ENCODE results near the gene SORCS2.

Gene SORCS2

GRCh38 chr4:7422151-7422897 is 230.0 kb downstream of the SORCS2 start:
- DNase-seq: no peak

DNA sequence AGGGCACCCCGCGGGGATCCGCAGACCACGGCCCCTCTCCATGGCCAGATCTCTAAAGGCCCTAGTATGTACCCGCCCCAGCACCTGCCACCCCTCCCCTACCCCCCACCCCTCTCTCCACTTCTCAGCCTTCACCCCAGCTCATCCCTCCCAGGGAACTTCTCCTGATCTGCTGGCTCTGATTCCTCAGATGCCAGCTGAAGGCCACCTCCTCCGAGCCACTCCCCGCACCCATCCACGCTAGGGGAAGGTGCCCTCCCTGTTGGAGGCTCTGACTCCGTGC is 230.5 kb downstream of the SORCS2 start:
- DNase-seq: no peak

DNA sequence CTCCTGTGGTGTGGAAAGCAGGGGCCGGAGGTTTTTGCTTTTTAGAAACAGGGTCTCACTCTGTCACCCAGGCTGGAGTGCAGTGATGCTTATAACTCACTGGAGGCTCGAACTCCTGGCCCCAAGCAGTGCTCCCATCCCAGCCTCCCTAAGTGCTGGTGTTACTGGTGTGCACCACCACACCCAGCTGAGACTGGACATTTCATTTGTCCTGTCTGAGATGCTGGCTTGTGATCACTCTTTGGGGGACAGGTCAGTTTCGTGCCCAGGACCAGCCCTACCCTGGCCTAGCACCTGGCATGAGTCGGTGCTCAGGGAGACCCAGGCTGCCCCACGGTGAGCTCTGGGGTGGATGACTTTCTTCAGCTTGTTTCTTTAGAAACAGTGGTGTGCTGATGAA is 231.1 kb downstream of the SORCS2 start:
- DNase-seq: no peak

DNA sequence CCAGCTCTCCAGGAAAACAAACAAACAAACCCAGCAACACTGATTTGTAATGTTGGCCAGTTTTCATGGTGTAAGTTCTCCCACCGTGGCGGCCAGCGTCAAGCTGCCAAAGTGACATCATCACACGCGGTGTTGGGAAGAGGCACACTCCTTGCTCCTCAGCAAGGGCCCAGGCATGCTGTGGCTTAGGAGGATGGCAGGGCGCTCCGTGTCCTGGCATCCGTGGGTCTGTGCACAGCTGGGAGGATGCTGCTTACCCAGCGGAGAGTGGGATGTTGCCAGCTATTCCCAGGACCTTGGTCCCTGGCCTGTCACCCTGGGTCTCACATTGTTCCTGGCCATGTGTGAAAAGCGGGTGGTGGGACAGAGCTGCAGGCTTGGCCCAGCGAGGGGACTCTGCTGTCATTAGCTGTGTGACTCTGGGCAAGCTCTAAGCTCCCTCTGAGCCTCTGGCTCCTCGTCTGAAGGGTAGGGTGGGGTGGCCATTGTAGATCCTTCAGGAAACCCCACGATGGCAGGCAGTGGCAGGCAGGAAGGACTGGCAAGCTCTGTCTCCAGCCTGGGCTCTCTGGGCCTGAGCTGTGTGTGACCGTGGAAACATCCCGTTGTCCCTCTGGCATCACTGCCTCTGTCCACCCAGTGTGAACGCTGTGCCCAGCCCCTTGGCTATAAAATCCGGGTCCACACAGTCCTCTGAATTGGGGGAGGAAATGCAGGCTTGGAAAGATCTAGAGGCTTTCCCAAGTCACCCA is 231.6 kb downstream of the SORCS2 start:
- no peak for DNase-seq

DNA sequence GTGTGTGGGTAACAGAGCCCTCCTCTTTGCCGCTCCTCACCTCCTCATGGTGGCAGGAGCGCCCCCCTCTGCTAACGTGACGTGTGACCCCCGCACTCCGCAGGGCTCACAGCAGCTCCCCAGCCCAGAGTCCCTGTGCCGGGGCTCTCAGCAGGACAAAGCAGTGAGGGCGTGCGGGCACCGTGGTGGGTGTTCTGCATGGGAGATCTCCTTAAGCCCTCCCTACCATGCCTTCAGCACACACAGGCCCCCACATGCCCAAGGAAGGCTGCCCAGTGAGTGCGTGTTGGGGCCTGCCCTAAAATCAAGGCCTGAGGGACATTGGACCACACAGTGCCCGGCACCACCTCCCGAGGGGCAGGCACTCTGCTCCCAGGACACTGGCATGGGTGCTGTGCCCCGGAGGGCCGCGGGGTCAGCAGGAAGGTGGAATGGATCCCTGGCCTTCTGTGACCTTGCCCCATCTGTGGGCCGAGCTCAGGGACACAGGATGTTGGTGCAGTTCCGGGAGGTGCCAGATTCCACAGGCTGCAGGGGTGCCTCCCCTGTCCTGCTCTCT is 232.3 kb downstream of the SORCS2 start:
- DNase-seq: no peak

DNA sequence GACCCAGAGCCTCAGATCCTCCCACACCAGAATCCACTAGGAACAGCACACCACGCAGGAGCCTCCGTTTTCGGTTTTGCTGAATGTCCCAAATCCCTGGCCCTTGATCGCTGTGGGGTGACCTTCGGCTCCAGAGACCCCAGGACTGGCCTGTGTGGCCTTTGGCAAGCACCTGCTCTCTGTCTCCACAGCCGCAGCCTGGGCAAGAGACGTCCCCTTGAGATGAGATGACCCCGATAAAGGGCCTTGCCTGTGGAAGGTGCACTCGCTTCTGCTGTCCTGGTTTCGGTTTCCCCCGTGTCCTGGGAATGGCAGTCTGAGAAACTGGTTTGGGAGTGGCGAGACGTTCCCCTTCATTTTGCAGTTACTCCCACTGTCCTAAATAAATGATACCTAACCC is 232.8 kb downstream of the SORCS2 start:
- no peak for DNase-seq

GRCh38 chr4:7425591-7426468 is 233.5 kb downstream of the SORCS2 start:
- DNase-seq: no peak

- no peak for DNase-seq
These were observed 234.3 kb downstream of the SORCS2 start for GRCh38 chr4:7426525-7427171.

- DNase-seq: no peak
These were observed 235.0 kb downstream of the SORCS2 start for GRCh38 chr4:7427361-7427760.

- DNase-seq: no peak
These were observed 235.5 kb downstream of the SORCS2 start for GRCh38 chr4:7427831-7428260.

DNA sequence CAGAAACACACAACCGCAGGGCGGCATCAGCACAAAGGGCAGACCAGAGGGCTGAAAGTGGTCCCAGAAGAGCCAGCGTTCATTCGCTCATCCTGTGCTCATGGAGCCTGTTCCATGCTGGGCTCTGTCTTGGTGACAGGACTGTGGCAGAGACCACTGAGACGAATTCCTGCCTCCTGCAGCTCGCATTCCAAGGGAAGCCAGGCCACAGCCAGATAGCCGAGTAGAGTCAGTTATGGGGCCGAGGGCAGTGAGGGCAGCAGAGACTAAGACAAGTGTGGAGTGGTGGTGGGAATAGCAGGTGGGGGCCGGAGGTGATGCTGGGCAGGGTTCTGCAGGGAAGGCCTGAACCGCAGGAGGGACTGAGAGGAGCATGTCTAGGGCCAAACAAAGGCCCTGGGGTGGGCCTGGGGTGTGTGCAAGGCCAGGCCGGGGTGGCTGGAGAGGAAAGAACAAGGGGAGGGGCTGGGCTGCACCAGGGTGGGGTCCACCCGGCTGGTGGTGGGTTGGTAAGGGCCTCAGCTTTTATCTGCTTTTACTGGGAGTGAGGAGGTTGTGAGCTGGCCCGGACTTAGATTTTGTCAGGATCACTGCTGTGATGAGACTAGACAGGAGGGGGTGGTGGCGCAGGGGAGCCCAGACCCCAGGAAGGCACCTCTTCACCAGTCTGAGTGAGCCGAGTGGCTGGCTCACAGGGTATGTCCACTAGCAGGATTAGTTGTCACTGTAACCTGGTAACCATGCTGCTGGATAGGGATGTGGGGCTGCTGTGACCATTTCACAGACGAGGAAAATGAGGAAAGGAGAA is 236.1 kb downstream of the SORCS2 start:
- no peak for DNase-seq

- no peak for DNase-seq
These were observed 236.7 kb downstream of the SORCS2 start for GRCh38 chr4:7429069-7429416.

- no peak for DNase-seq
These were observed 237.3 kb downstream of the SORCS2 start for GRCh38 chr4:7429601-7430078.

DNA sequence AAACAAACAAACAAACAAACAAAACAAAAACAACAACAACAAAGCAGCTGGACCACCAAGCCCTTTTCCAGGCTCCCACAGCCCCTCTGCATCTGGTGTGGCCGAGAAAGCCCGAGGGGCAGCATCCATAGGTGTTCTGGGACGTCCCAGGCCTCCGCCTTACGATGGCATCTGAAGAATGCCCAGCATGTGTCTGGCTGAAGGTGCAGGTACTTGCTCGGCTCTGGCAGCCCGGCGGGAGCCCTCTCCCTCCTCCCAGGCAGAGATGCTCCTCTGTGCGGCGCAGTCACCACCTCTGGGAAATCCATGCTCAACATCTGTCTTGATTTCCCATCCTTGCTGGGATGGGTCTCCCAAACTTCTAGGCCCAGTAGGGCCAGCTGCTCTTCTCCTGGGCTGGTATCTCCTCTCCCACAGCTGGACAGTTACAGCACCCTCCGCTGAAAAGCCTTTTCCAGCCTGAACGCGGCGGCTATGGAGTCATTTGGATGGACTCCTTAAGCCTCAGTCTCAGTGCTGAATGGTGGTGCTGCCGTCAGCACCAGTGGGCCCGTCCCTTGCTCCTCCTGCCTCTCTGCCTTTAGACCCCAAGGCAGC is 238.1 kb downstream of the SORCS2 start:
- DNase-seq: no peak

GRCh38 chr4:7430965-7431695 is 238.8 kb downstream of the SORCS2 start:
- DNase-seq: no peak

GRCh38 chr4:7431696-7432530 is 239.6 kb downstream of the SORCS2 start:
- no peak for DNase-seq

GRCh38 chr4:7432531-7433375 is 240.4 kb downstream of the SORCS2 start:
- DNase-seq: no peak

GRCh38 chr4:7433376-7434140 is 241.2 kb downstream of the SORCS2 start:
- no peak for DNase-seq
